ENCODE measurements around the gene PCSK5.

Gene PCSK5

GRCh38 chr9:76161106-76161505 is 270.6 kb downstream of the PCSK5 start:
- no peak for DNase-seq (ENCODE audit: low read depth, low spot score)
- no peak overlapping the region for H3K27ac ChIP-seq

GRCh38 chr9:76161541-76161940 is 271.1 kb downstream of the PCSK5 start:
- H3K27ac ChIP-seq: no peak overlapping the region
- no peak for DNase-seq (ENCODE audit: low read depth, low spot score)

- DNase-seq (ENCODE audit: low read depth, low spot score): no peak
- H3K27ac ChIP-seq: no peak overlapping the region
Measured at GRCh38 chr9:76162086-76162730, 271.7 kb downstream of the PCSK5 start.

GRCh38 chr9:76162751-76163500 is 272.5 kb downstream of the PCSK5 start:
- DNase-seq (ENCODE audit: low read depth, low spot score): no peak
- H3K27ac ChIP-seq: no peak overlapping the region

GRCh38 chr9:76166526-76166925 is 276.1 kb downstream of the PCSK5 start:
- no peak overlapping the region for H3K27ac ChIP-seq
- no peak for DNase-seq (ENCODE audit: low read depth, low spot score)

GRCh38 chr9:76176171-76176570 is 285.7 kb downstream of the PCSK5 start:
- no peak overlapping the region for H3K27ac ChIP-seq
- no peak for DNase-seq (ENCODE audit: low read depth, low spot score)

GRCh38 chr9:76177931-76178330 is 287.5 kb downstream of the PCSK5 start:
- no peak for DNase-seq (ENCODE audit: low read depth, low spot score)
- H3K27ac ChIP-seq: no peak overlapping the region

GRCh38 chr9:76180541-76180940 is 290.1 kb downstream of the PCSK5 start:
- no peak for DNase-seq (ENCODE audit: low read depth, low spot score)
- H3K27ac ChIP-seq: peak overlapping the region; percentile 33

GRCh38 chr9:76181020-76181641 is 290.7 kb downstream of the PCSK5 start:
- H3K27ac ChIP-seq: peak overlapping the region; percentile 33

GRCh38 chr9:76181781-76182180 is 291.3 kb downstream of the PCSK5 start:
- DNase-seq (ENCODE audit: low read depth, low spot score): no peak
- H3K27ac ChIP-seq: no peak overlapping the region

More at GRCh38 chr9:76181020-76181641, 290.7 kb downstream of the PCSK5 start:
- peak; percentile 82 for DNase-seq (ENCODE audit: low read depth, low spot score)

GRCh38 chr9:76185432-76185831 is 295.0 kb downstream of the PCSK5 start:
- no peak for DNase-seq (ENCODE audit: low read depth, low spot score)
- H3K27ac ChIP-seq: no peak overlapping the region

- no peak overlapping the region for H3K27ac ChIP-seq
- DNase-seq (ENCODE audit: low read depth, low spot score): no peak
Measured at GRCh38 chr9:76188286-76188685, 297.8 kb downstream of the PCSK5 start.

GRCh38 chr9:76188905-76189304 is 298.4 kb downstream of the PCSK5 start:
- H3K27ac ChIP-seq: no peak overlapping the region
- DNase-seq (ENCODE audit: low read depth, low spot score): no peak

GRCh38 chr9:76191493-76191892 is 301.0 kb downstream of the PCSK5 start:
- no peak for DNase-seq (ENCODE audit: low read depth, low spot score)
- H3K27ac ChIP-seq: no peak overlapping the region

- no peak overlapping the region for H3K27ac ChIP-seq
- DNase-seq (ENCODE audit: low read depth, low spot score): no peak
Measured at GRCh38 chr9:76192013-76192412, 301.5 kb downstream of the PCSK5 start.

GRCh38 chr9:76194896-76195295 is 304.4 kb downstream of the PCSK5 start:
- no peak for DNase-seq (ENCODE audit: low read depth, low spot score)
- no peak overlapping the region for H3K27ac ChIP-seq

- no peak for DNase-seq (ENCODE audit: low read depth, low spot score)
- no peak overlapping the region for H3K27ac ChIP-seq
Measured at GRCh38 chr9:76198336-76198735, 307.9 kb downstream of the PCSK5 start.

GRCh38 chr9:76200315-76200714 is 309.8 kb downstream of the PCSK5 start:
- H3K27ac ChIP-seq: no peak overlapping the region
- no peak for DNase-seq (ENCODE audit: low read depth, low spot score)

GRCh38 chr9:76200745-76201144 is 310.3 kb downstream of the PCSK5 start:
- H3K27ac ChIP-seq: no peak overlapping the region
- no peak for DNase-seq (ENCODE audit: low read depth, low spot score)

- no peak overlapping the region for H3K27ac ChIP-seq
- DNase-seq (ENCODE audit: low read depth, low spot score): no peak
Measured at GRCh38 chr9:76203373-76203772, 312.9 kb downstream of the PCSK5 start.

GRCh38 chr9:76206821-76207220 is 316.3 kb downstream of the PCSK5 start:
- no peak overlapping the region for H3K27ac ChIP-seq
- no peak for DNase-seq (ENCODE audit: low read depth, low spot score)
